ENCODE measurements around the gene CDC42EP1. TPM values are rescaled to one million over a fixed set of nuclear protein-coding genes. Genes with fewer than 3 reads are reported as not detected.
A peak's percentile ranks its signal among the peaks of the same experiment; 100 is the strongest.

The CDC42EP1 gene
- polyA plus RNA-seq, 3 donors, result 5.9 to 13.2 (median 8.5) TPM

- peaks cover 64% of the 10 kb centered on the region for H3K4me1 Mint-ChIP-seq
These were observed 3.9 kb downstream of the CDC42EP1 start for GRCh38 chr22:37564111-37564711.

GRCh38 chr22:37565830-37566229 lies 5.5 kb downstream of the CDC42EP1 start:
- Histone ChIP-seq H4K20me1 (ENCODE audit: insufficient read depth, low read length) (peaks cover 89% of the 10 kb centered on the region), H3K27me3 (ENCODE audit: control insufficient read depth in 2 of 2, insufficient read depth in 2 of 2, low read length in 2 of 2) (peaks cover 0 to 19% of the 10 kb centered on the region in 2 donors), H2AFZ (ENCODE audit: insufficient read depth, low read depth, low read length, poor library complexity, severe bottlenecking) (peak overlapping the region; percentile 52), H3K36me3 (replicated peaks in 1 of 2; ENCODE audit: control insufficient read depth in 1 of 2, insufficient read depth in 2 of 2, low read length in 2 of 2) (peaks cover 25 to 36% of the 10 kb centered on the region in 2 donors), H3K4me1 (ENCODE audit: control insufficient read depth in 1 of 2, insufficient read depth in 2 of 2, low read length in 2 of 2) (peaks cover 53 to 83% of the 10 kb centered on the region in 2 donors), H3K4me2 (replicated peaks; ENCODE audit: extremely low read depth, low read length, poor library complexity, severe bottlenecking) (peak overlapping the region; percentile 42), H3K9me3 (replicated peaks in 1 of 2; ENCODE audit: control insufficient read depth in 1 of 2, insufficient read depth in 1 of 2, low read length in 2 of 2) (no peaks in the 10 kb centered on the region), H3K27ac (ENCODE audit: low read depth in 1 of 2, low read length in 2 of 2) (no peak overlapping the region), H3K79me2 (ENCODE audit: insufficient read depth, low read length) (peaks cover 6% of the 10 kb centered on the region), H3K4me3 (replicated peaks in 1 of 3; ENCODE audit: low read depth in 2 of 3, low read length in 3 of 3) (peak overlapping the region in 1 of 3 experiments; percentile 30), H3K9ac (ENCODE audit: insufficient read depth, low read length, poor library complexity, severe bottlenecking) (no peak overlapping the region)
- Mint-ChIP-seq H3K4me1 (peaks cover 63% of the 10 kb centered on the region), H3K27me3 (ENCODE audit: low read depth in 3 of 3) (peaks cover 29 to 42% (median 39%) of the 10 kb centered on the region in 3 donors), H3K36me3 (peaks cover 48 to 67% of the 10 kb centered on the region in 2 donors), H3K9me3 (peaks cover 0 to 10% (median 0%) of the 10 kb centered on the region in 7 donors), H3K27ac (peak overlapping the region in 3 of 7 donors; percentile 38 to 78 (median 66)), H3K4me3 (peak overlapping the region; percentile 54 to 75)
- WGBS (ENCODE audit: insufficient coverage), result 31% methylated on average over 12 of the region's 17 CpGs
- no peak for TF ChIP-seq CTCF (IDR thresholded peaks at IDR 0.05)
- intact Hi-C loops (cut with micrococcal nuclease), result loop anchor here (2.0 kb wide), 3 partner anchors 21 to 27 kb away; no protein-coding TSS in a partner anchor
- no peak for DNase-seq

More at GRCh38 chr22:37564111-37564711, 3.9 kb downstream of the CDC42EP1 start:
- H3K27ac ChIP-seq (ENCODE audit: low read depth in 1 of 2, low read length in 2 of 2), result no peak overlapping the region
- peaks cover 0 to 16% (median 0%) of the 10 kb centered on the region in 7 donors for H3K9me3 Mint-ChIP-seq
- no peak overlapping the region for H3K4me2 ChIP-seq (replicated peaks; ENCODE audit: extremely low read depth, low read length, poor library complexity, severe bottlenecking)
- peaks cover 36 to 54% (median 49%) of the 10 kb centered on the region in 3 donors for H3K27me3 Mint-ChIP-seq (ENCODE audit: low read depth in 3 of 3)
- TF ChIP-seq CTCF (IDR thresholded peaks at IDR 0.05), result no peak
- peak overlapping the region in 1 of 2 donors; percentile 48 for H3K4me3 Mint-ChIP-seq
- intact Hi-C loops (cut with micrococcal nuclease), result loop anchor here in 1 of 2 donors (5.0 kb wide), 1 partner anchor 33 kb away; no protein-coding TSS in a partner anchor
- peaks cover 58 to 93% of the 10 kb centered on the region in 2 donors for H3K4me1 ChIP-seq (ENCODE audit: control insufficient read depth in 1 of 2, insufficient read depth in 2 of 2, low read length in 2 of 2)
- H3K9ac ChIP-seq (ENCODE audit: insufficient read depth, low read length, poor library complexity, severe bottlenecking), result no peak overlapping the region
- 91% methylated on average over 6 of the region's 7 CpGs for WGBS (ENCODE audit: insufficient coverage)
- no peak overlapping the region for H3K4me3 ChIP-seq (replicated peaks in 1 of 3; ENCODE audit: low read depth in 2 of 3, low read length in 3 of 3)
- peaks cover 6% of the 10 kb centered on the region for H3K79me2 ChIP-seq (ENCODE audit: insufficient read depth, low read length)
- no peak for DNase-seq
- peaks cover 34 to 51% of the 10 kb centered on the region in 2 donors for H3K36me3 Mint-ChIP-seq
- H3K27ac Mint-ChIP-seq, result peak overlapping the region in 1 of 7 donors; percentile 70
- no peak overlapping the region for H2AFZ ChIP-seq (ENCODE audit: insufficient read depth, low read depth, low read length, poor library complexity, severe bottlenecking)
- no peaks in the 10 kb centered on the region for H3K9me3 ChIP-seq (replicated peaks in 1 of 2; ENCODE audit: control insufficient read depth in 1 of 2, insufficient read depth in 1 of 2, low read length in 2 of 2)
- peaks cover 0 to 28% of the 10 kb centered on the region in 2 donors for H3K27me3 ChIP-seq (ENCODE audit: control insufficient read depth in 2 of 2, insufficient read depth in 2 of 2, low read length in 2 of 2)
- H3K36me3 ChIP-seq (replicated peaks in 1 of 2; ENCODE audit: control insufficient read depth in 1 of 2, insufficient read depth in 2 of 2, low read length in 2 of 2), result peaks cover 9 to 19% of the 10 kb centered on the region in 2 donors
- H4K20me1 ChIP-seq (ENCODE audit: insufficient read depth, low read length), result peaks cover 73% of the 10 kb centered on the region

Data from CD14-positive monocyte (primary cell).